HCT116 (cell line): ENCODE data around the gene TSC1. TPM values are rescaled to one million over a fixed set of nuclear protein-coding genes. Genes with fewer than 3 reads are reported as not detected.

ENCODE experiments used
- ATAC-seq: fragments of 200-7000 bp; cut with Tn5 transposase; 2 replicates; pipeline ENCODE4 v1.9.1; 2020; ENCODE audit warnings: mild to moderate bottlenecking, moderate library complexity
- BruUV-seq: library from RNA; stranded (reverse); fragments of 400-500 nt; replicated peaks from 2 replicates; lab custom pipeline; 2021; lab: Mats Ljungman, UMichigan
- CTCF ChIA-PET: fragments of 300-600 bp; sonication (Branson Sonifier 250); formaldehyde crosslinking; loops from one replicate; lab custom pipeline; 2021; ENCODE audit warnings: antibody characterized with exemption; lab: Charles Lee
- POLR2A ChIA-PET: fragments of 300-600, 350-600 bp; sonication (Branson Sonifier 250); formaldehyde crosslinking; loops from one replicate; lab custom pipeline; 2021; ENCODE audit warnings: antibody characterized with exemption; lab: Charles Lee
- RAD21 ChIA-PET, 2 experiments: fragments of 300-600 bp; sonication (Branson Sonifier 250); formaldehyde crosslinking; loops; one replicate each; lab custom pipeline; 2023; ENCODE audit warnings: low total read pairs in 2 of 2; ENCODE audit not compliant: uncharacterized antibody in 2 of 2, unreplicated experiment in 2 of 2, low non-redundant PET in 1 of 2; lab: Charles Lee
- DNase-seq: peaks from one replicate; pipeline ENCODE4 v3.0.0-alpha.2; 2010; ENCODE audit warnings: low read depth, low spot score
- H2AFZ ChIP-seq: fragments of 200-600 bp; shearing (Covaris generic), sonication (generic); 2 replicates; pipeline ENCODE4 v1.6.1; 2017; ENCODE audit warnings: low read depth, mixed run types, mixed read lengths, antibody characterized with exemption, low read length; ENCODE audit not compliant: poor library complexity, severe bottlenecking
- H3K27ac ChIP-seq: 2 replicates; pipeline ENCODE4 v1.5.1; 2012; ENCODE audit warnings: low read depth, low read length
- H3K27me3 ChIP-seq: fragments of 200-600 bp; sonication (generic); 2 replicates; pipeline ENCODE4 v1.6.1; 2016; ENCODE audit warnings: mixed run types, low read length, mixed read lengths; ENCODE audit not compliant: insufficient read depth
- H3K36me3 ChIP-seq, 2 experiments: fragments of 200-500 bp in 1 of 2; fragments of 200-600 bp in 1 of 2; sonication (Bioruptor generic) in 1 of 2; sonication (generic) in 1 of 2; 2 replicates each; pipeline versions ENCODE4 v1.5.1 to v1.6.1; 2014 to 2016; ENCODE audit warnings: low read length in 2 of 2, inconsistent platforms in 1 of 2, mixed read lengths in 1 of 2, mixed run types in 1 of 2; ENCODE audit not compliant: insufficient read depth in 2 of 2, control insufficient read depth in 1 of 2
- H3K4me1 ChIP-seq, 2 experiments: fragments of 200-600 bp in 1 of 2; sonication (generic) in 1 of 2; 2 replicates each; pipeline versions ENCODE4 v1.5.1 to v1.6.1; 2012 to 2017; ENCODE audit warnings: low read length in 2 of 2, inconsistent platforms in 1 of 2, mild to moderate bottlenecking in 1 of 2, mixed read lengths in 1 of 2, mixed run types in 1 of 2, moderate library complexity in 1 of 2; ENCODE audit not compliant: insufficient read depth in 2 of 2, control insufficient read depth in 1 of 2
- H3K4me2 ChIP-seq: fragments of 200-600 bp; sonication (generic); 2 replicates; pipeline ENCODE4 v1.6.1; 2017; ENCODE audit warnings: mixed run types, low read length, mixed read lengths
- H3K4me3 ChIP-seq, 2 experiments: fragments of 200-600 bp in 1 of 2; sonication (generic) in 1 of 2; replicated peaks in 1 of 2; 2 replicates each; pipeline ENCODE4 v1.5.1; 2011 to 2016; ENCODE audit warnings: low read length in 2 of 2, control low read depth in 1 of 2, low read depth in 1 of 2, mild to moderate bottlenecking in 1 of 2, mixed read lengths in 1 of 2, mixed run types in 1 of 2
- H3K79me2 ChIP-seq: fragments of 200-600 bp; sonication (generic); 2 replicates; pipeline ENCODE4 v1.6.1; 2017; ENCODE audit warnings: mild to moderate bottlenecking, mixed run types, low read length, moderate library complexity, mixed read lengths; ENCODE audit not compliant: insufficient read depth
- H3K9ac ChIP-seq: fragments of 200-600 bp; sonication (generic); 2 replicates; pipeline ENCODE4 v1.6.1; 2016; ENCODE audit warnings: low read length, mixed read lengths
- H3K9me2 ChIP-seq: fragments of 200-600 bp; sonication (generic), shearing (Covaris generic); 2 replicates; pipeline ENCODE4 v1.6.1; 2017; ENCODE audit warnings: mixed run types, mild to moderate bottlenecking, moderate library complexity; ENCODE audit not compliant: insufficient read depth
- H3K9me3 ChIP-seq, 2 experiments: fragments of 200-500 bp in 1 of 2; fragments of 200-600 bp in 1 of 2; sonication (Bioruptor generic) in 1 of 2; sonication (generic) in 1 of 2; 2 replicates each; pipeline ENCODE4 v1.6.1; 2014 to 2017; ENCODE audit warnings: low read length in 2 of 2, mixed read lengths in 2 of 2, inconsistent platforms in 1 of 2, low read depth in 1 of 2, mild to moderate bottlenecking in 1 of 2, mixed run types in 1 of 2, moderate library complexity in 1 of 2; ENCODE audit not compliant: control insufficient read depth in 1 of 2, insufficient read depth in 1 of 2
- H4K20me1 ChIP-seq: fragments of 200-600 bp; sonication (generic), shearing (Covaris generic); 2 replicates; pipeline ENCODE4 v1.6.1; 2017; ENCODE audit warnings: mixed run types, mild to moderate bottlenecking, moderate library complexity; ENCODE audit not compliant: insufficient read depth
- CBX3 ChIP-seq: IDR thresholded peaks from 2 replicates; pipeline ENCODE4 v1.6.1; 2012; ENCODE audit warnings: low read depth
- CEBPB ChIP-seq: IDR thresholded peaks from 2 replicates; pipeline ENCODE4 v1.6.1; 2012; ENCODE audit warnings: low read depth
- ELF1 ChIP-seq: IDR thresholded peaks from 2 replicates; pipeline ENCODE4 v1.6.1; 2012; ENCODE audit warnings: low read depth, borderline replicate concordance
- EZH2 ChIP-seq: fragments of 200-600 bp; sonication (generic); IDR thresholded peaks from 2 replicates; pipeline ENCODE4 v1.6.1; 2017; ENCODE audit warnings: antibody characterized with exemption, mixed run types
- EZH2phosphoT487 ChIP-seq: fragments of 200-600 bp; IDR thresholded peaks from 2 replicates; pipeline ENCODE4 v1.6.1; 2018; ENCODE audit warnings: antibody characterized with exemption, borderline replicate concordance
- FOSL1 ChIP-seq: IDR thresholded peaks from 2 replicates; pipeline ENCODE4 v1.6.1; 2012; ENCODE audit warnings: low read depth
- JUND ChIP-seq: IDR thresholded peaks from 2 replicates; pipeline ENCODE4 v1.6.1; 2012
- POLR2A ChIP-seq: IDR thresholded peaks from 2 replicates; pipeline ENCODE4 v1.7.0; 2011; ENCODE audit warnings: borderline replicate concordance; ENCODE audit not compliant: insufficient read depth, insufficient read length; ENCODE audit errors: extremely low read depth
- RAD21 ChIP-seq: IDR thresholded peaks from 2 replicates; pipeline ENCODE4 v1.6.1; 2012; ENCODE audit warnings: low read depth, mild to moderate bottlenecking
- SIN3A ChIP-seq: IDR thresholded peaks from 2 replicates; pipeline ENCODE4 v1.6.1; 2012; ENCODE audit warnings: low read depth
- SP1 ChIP-seq: IDR thresholded peaks from 2 replicates; pipeline ENCODE4 v1.6.1; 2012; ENCODE audit warnings: low read depth
- SRF ChIP-seq: IDR thresholded peaks from 2 replicates; pipeline ENCODE4 v1.6.1; 2012; ENCODE audit warnings: low read depth
- TCF7L2 ChIP-seq: IDR thresholded peaks from 2 replicates; pipeline ENCODE4 v1.7.0; 2011; ENCODE audit warnings: borderline replicate concordance, inconsistent platforms; ENCODE audit not compliant: insufficient read depth, insufficient read length; ENCODE audit errors: extremely low read depth
- YY1 ChIP-seq: IDR thresholded peaks from 2 replicates; pipeline ENCODE4 v1.6.1; 2011; ENCODE audit warnings: low read length, low read depth, moderate library complexity, mild to moderate bottlenecking; ENCODE audit not compliant: insufficient replicate concordance; ENCODE audit errors: extremely low read depth
- ZFX ChIP-seq: fragments of 450-650 bp; IDR thresholded peaks from 2 replicates; pipeline ENCODE4 v1.6.1; 2017
- intact Hi-C: fragments of 100-400 bp; cut with micrococcal nuclease; formaldehyde crosslinking; loops from 2 replicates; pipeline ENCODE4 v1.10.0; 2022
- total RNA-seq: library from RNA; stranded (reverse); gene quantifications from one replicate; pipeline ENCODE4 v1.2.1, GENCODE V29; 2021; ENCODE audit not compliant: unreplicated experiment
- TF ChIP-seq, protein P1 (sequence below): IDR thresholded peaks from 2 replicates; pipeline ENCODE4 v1.6.1; 2012; ENCODE audit warnings: low read depth
- TF ChIP-seq, protein P2 (sequence below): IDR thresholded peaks from 2 replicates; pipeline ENCODE4 v1.6.1; 2012
- TF ChIP-seq, protein P3 (sequence below): IDR thresholded peaks from 2 replicates; pipeline ENCODE4 v1.6.1; 2011; ENCODE audit warnings: mild to moderate bottlenecking, low read length, moderate library complexity; ENCODE audit not compliant: insufficient replicate concordance; ENCODE audit errors: extremely low read depth

The TSC1 gene
- total RNA-seq, 1 experiment from 2014 or later = 34.5 TPM

DNA sequence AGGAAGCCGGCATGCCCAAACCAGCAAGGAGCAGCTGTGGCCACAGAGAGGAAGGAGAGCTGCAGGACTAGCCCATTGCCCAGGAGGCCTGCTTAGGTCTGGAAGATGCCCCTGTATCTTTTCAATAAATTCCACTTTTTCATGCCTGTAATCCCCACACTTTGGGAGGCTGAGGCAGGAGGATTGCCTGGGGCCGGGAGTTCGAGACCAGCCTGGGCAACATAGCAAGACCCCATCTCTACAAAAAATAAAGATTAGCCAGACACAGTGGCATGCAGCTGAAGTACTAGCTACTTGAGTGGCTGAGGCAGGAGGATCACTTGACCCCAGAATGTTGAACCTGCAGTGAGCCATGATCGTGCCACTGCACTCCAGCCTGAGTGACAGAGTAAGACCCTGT lies 5.3 kb upstream of the TSC1 start:
- no peaks in the 10 kb centered on the region for H3K9me3 ChIP-seq
- TF ChIP-seq, protein P1, sequence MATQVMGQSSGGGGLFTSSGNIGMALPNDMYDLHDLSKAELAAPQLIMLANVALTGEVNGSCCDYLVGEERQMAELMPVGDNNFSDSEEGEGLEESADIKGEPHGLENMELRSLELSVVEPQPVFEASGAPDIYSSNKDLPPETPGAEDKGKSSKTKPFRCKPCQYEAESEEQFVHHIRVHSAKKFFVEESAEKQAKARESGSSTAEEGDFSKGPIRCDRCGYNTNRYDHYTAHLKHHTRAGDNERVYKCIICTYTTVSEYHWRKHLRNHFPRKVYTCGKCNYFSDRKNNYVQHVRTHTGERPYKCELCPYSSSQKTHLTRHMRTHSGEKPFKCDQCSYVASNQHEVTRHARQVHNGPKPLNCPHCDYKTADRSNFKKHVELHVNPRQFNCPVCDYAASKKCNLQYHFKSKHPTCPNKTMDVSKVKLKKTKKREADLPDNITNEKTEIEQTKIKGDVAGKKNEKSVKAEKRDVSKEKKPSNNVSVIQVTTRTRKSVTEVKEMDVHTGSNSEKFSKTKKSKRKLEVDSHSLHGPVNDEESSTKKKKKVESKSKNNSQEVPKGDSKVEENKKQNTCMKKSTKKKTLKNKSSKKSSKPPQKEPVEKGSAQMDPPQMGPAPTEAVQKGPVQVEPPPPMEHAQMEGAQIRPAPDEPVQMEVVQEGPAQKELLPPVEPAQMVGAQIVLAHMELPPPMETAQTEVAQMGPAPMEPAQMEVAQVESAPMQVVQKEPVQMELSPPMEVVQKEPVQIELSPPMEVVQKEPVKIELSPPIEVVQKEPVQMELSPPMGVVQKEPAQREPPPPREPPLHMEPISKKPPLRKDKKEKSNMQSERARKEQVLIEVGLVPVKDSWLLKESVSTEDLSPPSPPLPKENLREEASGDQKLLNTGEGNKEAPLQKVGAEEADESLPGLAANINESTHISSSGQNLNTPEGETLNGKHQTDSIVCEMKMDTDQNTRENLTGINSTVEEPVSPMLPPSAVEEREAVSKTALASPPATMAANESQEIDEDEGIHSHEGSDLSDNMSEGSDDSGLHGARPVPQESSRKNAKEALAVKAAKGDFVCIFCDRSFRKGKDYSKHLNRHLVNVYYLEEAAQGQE = no peak
- TF ChIP-seq, protein P2, sequence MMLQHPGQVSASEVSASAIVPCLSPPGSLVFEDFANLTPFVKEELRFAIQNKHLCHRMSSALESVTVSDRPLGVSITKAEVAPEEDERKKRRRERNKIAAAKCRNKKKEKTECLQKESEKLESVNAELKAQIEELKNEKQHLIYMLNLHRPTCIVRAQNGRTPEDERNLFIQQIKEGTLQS = no peak
- no peak for TF ChIP-seq FOSL1
- TF ChIP-seq TCF7L2 = no peak
- TF ChIP-seq RAD21 = no peak
- no peak for TF ChIP-seq ELF1
- TF ChIP-seq SP1 = no peak
- no peak for TF ChIP-seq CEBPB
- no peak for TF ChIP-seq SRF
- no peak for TF ChIP-seq EZH2phosphoT487
- no peak for TF ChIP-seq POLR2A
- no peak for TF ChIP-seq SIN3A
- no peak for TF ChIP-seq CBX3
- TF ChIP-seq ZFX = no peak
- no peak for TF ChIP-seq EZH2
- TF ChIP-seq, protein P3, sequence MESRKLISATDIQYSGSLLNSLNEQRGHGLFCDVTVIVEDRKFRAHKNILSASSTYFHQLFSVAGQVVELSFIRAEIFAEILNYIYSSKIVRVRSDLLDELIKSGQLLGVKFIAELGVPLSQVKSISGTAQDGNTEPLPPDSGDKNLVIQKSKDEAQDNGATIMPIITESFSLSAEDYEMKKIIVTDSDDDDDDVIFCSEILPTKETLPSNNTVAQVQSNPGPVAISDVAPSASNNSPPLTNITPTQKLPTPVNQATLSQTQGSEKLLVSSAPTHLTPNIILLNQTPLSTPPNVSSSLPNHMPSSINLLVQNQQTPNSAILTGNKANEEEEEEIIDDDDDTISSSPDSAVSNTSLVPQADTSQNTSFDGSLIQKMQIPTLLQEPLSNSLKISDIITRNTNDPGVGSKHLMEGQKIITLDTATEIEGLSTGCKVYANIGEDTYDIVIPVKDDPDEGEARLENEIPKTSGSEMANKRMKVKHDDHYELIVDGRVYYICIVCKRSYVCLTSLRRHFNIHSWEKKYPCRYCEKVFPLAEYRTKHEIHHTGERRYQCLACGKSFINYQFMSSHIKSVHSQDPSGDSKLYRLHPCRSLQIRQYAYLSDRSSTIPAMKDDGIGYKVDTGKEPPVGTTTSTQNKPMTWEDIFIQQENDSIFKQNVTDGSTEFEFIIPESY = no peak
- TF ChIP-seq JUND = no peak
- TF ChIP-seq YY1 = no peak
- TF ChIP-seq, all 23 proteins: peak for 0
- ATAC-seq = no peak
- H3K79me2 ChIP-seq = no peaks in the 10 kb centered on the region
- no peak for DNase-seq
- CTCF ChIA-PET = interaction anchor here (0.6 kb wide), 1 partner anchor 71 kb away, joined by 4 read pairs; the partner anchor contains the start of gene AK8
- H3K27me3 ChIP-seq = no peaks in the 10 kb centered on the region
- H3K4me1 ChIP-seq = peaks cover 4 to 22% of the 10 kb centered on the region in 2 experiments; a peak in 3 of 4 replicates
- no peak overlapping the region for H3K4me2 ChIP-seq
- H3K27ac ChIP-seq = no peak overlapping the region
- no peaks in the 10 kb centered on the region for H3K36me3 ChIP-seq
- RAD21 ChIA-PET = no interaction called here
- H3K9ac ChIP-seq = no peak overlapping the region
- POLR2A ChIA-PET = no interaction called here
- H2AFZ ChIP-seq = no peak overlapping the region
- H3K9me2 ChIP-seq = no peaks in the 10 kb centered on the region
- BruUV-seq = no TSS peak
- no peak overlapping the region for H3K4me3 ChIP-seq
- no peaks in the 10 kb centered on the region for H4K20me1 ChIP-seq
- intact Hi-C loops = no loop called here
